ENCODE measurements around the gene LRRIQ3.

DNA sequence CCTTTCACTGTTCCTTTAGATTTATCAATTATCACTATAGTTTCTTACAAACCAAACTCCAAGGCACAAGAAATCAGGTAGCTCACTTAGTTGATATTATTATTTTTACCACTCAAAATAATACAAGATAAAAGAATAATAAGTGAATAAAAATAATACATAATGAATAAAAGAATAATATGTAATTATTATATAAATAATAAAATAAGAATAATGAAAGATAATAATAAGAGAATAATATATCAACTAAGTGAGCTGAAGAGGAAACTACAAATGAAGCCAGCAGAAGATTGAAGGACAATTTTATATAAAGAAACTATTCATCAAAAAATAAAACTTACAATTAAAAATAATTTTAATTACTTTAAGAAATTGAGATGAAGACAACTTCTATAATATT is 90.6 kb downstream of the LRRIQ3 start:
- TF ChIP-seq RARB (CRISPR knock-in tag; IDR thresholded peaks at IDR 0.05): no peak
- TF ChIP-seq, protein P1, sequence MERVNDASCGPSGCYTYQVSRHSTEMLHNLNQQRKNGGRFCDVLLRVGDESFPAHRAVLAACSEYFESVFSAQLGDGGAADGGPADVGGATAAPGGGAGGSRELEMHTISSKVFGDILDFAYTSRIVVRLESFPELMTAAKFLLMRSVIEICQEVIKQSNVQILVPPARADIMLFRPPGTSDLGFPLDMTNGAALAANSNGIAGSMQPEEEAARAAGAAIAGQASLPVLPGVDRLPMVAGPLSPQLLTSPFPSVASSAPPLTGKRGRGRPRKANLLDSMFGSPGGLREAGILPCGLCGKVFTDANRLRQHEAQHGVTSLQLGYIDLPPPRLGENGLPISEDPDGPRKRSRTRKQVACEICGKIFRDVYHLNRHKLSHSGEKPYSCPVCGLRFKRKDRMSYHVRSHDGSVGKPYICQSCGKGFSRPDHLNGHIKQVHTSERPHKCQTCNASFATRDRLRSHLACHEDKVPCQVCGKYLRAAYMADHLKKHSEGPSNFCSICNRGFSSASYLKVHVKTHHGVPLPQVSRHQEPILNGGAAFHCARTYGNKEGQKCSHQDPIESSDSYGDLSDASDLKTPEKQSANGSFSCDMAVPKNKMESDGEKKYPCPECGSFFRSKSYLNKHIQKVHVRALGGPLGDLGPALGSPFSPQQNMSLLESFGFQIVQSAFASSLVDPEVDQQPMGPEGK (CRISPR knock-in tag; IDR thresholded peaks at IDR 0.05; ENCODE audit: borderline replicate concordance): no peak
- no peak for TF ChIP-seq ZNF70 (CRISPR knock-in tag; IDR thresholded peaks at IDR 0.05)
- TF ChIP-seq ZFP3 (CRISPR knock-in tag; IDR thresholded peaks at IDR 0.05): no peak
- no peak for TF ChIP-seq PPARA (CRISPR knock-in tag; IDR thresholded peaks at IDR 0.05; ENCODE audit: borderline replicate concordance)
- TF ChIP-seq ZFP30 (CRISPR knock-in tag; IDR thresholded peaks at IDR 0.05): no peak

Measured in SK-N-SH treated with all-trans-retinoic acid at 6 μM for 48 hours (cell line).